ENCODE results near the gene SLC25A29.
"Not testable (repeated sequence)": the region's sequence is repeated elsewhere in the genome, so short reads cannot be mapped to it uniquely, and the experiment has no call there.

The SLC25A29 gene, protein sequence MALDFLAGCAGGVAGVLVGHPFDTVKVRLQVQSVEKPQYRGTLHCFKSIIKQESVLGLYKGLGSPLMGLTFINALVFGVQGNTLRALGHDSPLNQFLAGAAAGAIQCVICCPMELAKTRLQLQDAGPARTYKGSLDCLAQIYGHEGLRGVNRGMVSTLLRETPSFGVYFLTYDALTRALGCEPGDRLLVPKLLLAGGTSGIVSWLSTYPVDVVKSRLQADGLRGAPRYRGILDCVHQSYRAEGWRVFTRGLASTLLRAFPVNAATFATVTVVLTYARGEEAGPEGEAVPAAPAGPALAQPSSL

DNA sequence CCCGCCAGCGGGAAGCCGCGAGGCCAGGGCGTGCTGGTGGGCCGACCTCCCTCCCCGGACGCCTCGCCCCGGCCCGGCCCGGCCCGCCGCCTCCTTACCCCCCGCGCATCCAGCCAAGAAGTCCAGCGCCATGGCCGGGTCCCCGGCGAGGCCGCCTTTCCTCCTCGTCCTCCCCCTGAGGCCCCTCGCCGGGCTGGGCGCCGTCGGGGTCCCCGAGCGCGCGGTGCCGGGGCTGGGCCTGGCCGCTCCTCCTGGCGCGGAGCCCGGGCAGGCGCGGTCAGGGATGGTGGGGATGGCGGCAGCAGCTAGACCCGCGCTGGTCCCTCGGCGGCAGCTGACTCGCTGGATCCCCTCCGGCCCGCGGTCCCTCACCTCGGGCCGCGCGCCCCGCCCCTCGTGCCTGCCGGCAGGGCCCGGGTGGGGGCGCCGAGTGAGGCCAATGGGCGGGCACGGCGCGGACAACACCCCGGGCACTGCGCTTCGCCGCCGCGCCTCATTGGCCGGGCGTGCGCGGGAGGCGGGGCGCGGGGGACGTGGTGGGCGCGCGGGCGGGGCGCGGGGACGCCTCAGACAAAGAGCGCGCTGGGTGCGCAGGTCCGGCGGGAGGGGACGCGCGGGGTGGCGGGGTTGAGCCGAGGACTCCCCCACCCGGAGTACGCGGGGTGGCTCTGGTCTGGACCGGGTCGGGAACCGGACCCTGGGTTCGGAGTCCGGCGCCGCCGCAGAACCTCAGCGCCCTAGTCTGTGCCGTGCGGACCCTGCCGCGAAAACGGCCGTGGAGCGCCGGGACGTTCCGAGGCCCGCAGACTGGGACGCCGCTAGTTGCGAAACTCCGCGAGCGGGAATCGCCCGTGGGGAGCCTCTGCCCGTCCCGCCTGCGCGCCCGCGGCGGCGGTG, at the start of gene SLC25A29:
Gene SLC25A29, minus strand, starts transcription at position 344 of the 897 bp plus-strand sequence. Its CDS starts 212 bp downstream, at position 132.
- peak; percentile 76 for DNase-seq (ENCODE audit: low read depth)

DNA sequence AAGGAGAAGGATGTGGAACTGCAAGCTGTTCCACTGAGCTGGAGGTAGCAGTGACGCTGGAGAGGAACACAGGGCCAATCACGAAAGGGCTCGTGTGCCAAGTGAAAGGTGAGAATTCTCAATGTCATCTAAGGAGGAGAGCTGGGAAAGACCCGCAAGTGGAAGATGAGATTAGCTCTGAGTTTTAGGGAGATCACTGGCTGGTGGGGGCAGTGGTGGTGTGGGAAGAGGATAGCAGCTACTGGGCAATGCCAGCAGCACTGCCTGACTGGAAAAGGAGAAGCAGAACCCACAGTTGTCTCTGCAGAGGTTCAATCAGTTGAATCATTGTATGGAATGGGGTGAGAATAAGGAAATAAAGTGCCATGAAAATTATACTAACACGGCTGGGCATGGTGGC, 44.7 kb upstream of the SLC25A29 start:
- DNase-seq (ENCODE audit: low read depth) = no peak

DNA sequence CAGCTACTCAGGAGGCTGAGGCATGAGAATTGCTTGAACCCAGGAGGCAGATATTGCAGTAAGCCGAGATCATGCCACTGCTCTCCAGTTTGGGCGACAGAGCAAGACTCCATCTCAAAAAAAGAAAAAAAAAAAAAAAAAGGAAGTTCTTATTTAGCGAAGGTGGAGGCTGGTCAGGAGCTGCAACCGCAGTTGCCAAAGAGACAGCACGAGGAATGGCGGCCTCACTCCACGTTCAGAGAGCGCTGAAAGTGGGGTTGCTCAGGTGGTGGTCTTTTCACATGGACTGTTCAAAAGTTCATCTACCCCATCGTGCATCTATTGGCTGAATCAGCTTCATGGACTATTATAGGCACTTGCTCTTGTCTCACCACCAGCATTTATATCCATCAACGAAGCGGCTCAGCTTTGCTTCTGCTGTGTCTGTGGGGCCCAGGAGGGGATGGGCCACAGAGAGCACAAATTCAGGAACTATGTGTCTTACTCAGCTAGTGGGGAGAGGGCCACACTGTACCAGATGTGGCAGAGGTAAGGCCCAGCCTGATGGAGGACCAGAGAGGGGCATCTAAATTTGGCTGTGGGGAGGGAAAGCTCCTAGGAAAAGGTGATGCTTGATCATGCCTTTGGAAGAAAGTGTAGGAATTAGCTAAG, 44.2 kb upstream of the SLC25A29 start:
- DNase-seq (ENCODE audit: low read depth) = no peak

DNA sequence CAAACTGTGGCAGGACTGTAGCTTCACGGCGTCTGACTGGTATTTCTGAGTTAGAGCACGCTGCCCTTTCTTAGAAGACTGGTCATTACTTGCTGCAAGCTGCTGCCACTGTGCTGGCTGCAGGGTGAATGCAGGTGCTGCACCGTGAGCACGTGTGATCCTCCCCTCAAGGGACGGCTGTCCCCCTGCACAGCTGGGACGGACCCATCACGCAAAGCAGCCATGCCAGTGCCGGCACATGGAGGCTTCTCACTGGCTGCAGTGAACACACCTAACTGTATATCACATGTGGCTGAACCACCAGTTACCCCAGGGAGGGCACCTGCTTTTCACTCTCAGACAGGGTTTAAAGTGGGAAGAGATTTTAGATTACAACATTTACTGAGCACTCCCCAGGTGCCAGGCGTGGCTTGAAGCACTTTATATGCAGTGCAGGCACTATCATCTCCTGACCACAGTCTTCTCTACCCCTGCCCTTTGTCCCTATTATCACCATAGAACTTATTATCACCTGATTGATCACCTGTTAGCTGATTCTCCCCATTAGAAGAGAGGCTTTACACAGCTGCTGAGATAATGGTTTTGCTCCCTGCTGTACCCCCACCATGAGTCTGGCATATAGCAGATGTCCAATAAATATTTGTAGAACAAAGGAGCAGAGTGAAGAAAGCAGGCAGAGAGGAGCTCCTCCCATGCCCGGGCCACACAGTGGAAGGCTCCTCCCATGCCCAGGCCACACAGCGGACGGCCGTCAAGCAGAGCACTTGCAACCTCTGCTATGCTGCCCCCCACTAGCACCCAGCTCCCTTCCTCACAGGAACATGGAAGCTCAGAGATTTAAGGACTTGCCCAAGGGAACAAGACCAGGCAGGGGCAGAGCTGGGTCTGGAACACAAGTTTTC, 42.8 kb upstream of the SLC25A29 start:
- no peak for DNase-seq (ENCODE audit: low read depth)

DNA sequence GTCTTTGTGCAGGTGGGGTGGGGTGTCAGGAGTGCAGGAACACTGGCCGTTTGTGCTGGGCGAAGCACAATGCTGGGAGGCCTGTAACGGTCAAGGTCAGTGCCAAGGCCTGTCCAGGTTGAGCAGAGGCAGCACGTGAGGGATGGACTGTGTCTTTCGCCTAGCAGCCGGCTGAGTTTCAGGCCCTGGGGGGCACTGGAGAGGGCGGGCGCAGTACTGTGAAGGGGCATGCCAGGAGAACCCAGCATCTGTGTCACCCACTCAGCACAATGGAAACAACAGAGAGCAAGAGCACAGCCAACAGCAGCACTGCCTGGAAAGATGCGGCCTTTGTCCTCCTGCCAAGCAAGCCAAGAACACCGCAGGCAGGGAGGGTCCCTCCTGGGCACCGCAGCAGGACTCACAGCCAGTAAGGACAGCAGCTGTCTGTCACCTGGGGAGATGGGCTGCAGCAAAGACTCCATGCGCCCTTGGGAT, 42.0 kb upstream of the SLC25A29 start:
- no peak for DNase-seq (ENCODE audit: low read depth)

DNA sequence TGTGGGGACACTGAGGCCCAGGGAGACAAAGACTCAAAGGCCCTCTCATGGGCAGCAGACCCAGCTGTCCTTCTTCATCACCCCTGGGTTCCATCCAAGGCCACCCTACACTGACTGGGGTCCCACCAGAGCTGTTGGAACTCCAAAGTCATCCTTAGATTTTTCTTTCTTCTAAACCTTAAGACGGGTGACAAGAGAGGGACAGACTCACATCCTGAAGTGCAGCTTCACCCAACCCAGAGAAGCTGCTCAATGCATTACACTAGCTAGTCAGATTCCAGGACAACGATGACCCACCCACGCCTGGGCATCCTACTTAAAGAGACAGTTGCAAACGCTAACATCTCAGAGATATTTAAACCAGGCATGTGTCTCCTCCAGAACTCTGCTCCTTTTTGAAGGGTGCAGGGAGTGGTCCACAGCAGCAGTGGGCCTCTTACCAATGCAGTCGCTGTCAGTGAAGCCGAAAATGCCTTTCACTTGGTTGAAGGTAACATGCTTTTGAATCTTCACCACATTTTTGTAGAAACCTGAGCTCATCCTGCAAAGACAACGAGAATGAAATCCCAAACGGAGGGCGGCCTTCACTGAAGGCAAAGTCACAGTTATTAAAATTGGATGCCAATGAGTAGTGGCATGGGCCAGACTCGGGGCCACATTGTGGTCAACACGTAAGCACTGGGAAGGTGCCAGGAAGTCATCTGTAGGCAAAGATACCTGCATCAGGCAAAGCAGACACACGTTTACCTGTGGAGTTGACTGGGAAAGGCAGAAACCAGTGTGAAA, 40.3 kb upstream of the SLC25A29 start:
- no peak for DNase-seq (ENCODE audit: low read depth)

DNA sequence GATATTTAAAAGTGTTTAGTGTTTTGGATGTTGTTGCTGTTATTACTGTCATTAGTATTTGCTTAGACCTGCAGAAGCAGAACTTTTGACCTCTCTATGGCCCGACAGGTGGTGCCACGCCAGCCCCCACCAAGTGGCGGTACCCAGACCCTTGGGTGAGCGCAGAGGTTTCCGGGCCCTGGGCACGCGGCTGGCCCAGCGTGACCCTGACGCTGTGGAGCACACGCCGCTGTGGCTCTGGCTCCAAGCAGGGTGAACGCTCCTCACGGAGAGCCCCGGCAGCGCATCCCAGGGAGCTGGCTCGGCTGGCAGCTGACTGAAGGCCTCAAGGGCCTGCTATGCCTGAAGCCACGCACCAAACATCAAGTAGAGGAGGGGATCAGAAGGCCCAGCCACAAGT, 39.5 kb upstream of the SLC25A29 start:
- no peak for DNase-seq (ENCODE audit: low read depth)

DNA sequence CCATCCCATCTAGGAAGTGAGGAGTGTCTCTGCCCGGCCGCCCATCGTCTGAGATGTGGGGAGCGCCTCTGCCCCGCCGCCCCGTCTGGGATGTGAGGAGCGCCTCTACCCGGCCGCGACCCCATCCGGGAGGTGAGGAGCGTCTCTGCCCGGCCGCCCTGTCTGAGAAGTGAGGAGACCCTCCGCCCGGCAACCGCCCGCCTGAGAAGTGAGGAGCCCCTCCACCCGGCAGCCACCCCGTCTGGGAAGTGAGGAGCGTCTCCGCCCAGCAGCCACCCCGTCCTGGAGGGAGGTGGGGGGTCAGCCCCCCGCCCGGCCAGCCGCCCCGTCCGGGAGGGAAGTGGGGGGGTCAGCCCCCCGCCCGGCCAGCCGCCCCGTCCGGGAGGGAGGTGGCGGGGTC, 38.4 kb upstream of the SLC25A29 start:
- DNase-seq (ENCODE audit: low read depth) = not testable (repeated sequence)

DNA sequence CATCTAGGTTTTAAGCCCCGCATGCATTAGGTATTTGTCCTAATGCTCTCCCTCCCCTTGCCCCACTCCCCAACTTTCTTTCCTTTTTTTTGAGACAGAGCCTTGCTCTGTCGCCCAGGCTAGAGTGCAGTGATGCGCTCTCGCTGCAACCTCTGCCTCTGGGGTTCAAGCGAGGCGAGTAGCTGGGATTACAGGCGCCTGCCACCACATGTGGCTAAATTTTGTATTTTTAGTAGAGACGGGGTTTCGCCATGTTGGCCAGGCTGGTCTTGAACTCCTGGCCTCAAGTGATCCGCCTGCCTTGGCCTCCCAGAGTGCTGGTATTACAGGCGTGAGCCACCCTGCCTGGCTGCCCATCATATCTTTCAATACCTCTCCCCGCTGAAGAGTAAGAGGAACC, 36.6 kb upstream of the SLC25A29 start:
- DNase-seq (ENCODE audit: low read depth) = not testable (repeated sequence)

DNA sequence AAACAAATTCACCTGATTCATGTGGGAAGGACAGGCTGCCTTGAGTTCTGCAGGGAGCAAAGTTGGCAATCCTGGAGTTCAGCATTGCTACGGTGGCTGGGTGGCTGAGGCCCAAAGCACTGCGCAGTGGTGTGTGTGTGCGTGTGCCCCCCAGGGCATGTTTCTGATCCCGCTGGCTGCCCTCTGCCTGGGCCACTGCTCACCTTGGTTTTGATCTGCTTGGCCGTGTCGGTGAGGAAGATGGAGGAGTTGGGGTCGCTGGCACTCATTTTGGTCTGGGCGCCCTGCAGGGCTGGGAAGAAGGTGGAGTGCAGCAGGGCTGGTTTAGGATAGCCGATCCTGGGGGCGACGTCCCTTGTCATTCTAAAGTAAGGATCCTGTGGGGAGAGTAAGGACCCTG, 36.0 kb upstream of the SLC25A29 start:
- DNase-seq (ENCODE audit: low read depth) = no peak

DNA sequence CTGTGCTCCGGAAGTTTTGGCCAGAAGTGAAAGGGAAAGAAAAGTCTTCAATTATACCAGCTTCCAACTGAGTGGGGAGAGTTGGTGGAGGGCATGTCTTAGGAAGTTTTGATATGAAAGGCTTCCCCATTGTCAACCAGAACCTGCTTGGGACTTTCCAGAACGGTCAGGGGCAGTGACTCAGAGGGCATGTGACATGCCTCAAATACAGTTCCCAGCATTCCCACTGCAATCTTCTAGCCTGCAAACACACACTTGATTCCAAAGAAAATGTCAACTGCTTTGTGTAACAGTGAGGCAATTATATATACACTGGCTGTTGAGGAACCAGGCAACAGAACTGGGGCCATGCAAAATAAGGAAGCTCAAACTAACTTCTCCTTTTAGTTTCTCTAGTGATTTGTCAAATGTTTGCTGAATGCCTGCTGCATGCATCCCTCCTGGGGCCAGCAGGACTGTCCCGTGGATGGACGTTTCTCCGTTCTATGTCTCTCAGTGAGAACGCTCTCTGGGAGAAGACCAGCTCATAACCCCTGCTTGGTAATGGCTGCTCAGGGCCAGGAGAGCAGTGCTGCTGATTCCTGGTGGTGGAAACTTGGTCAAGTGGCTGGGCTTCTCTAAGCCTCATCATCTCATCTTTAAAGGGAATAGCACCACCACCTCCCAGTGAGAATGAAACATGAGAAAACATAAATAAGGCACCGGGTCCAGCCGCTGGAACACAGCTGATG, 35.2 kb upstream of the SLC25A29 start:
- no peak for DNase-seq (ENCODE audit: low read depth)

DNA sequence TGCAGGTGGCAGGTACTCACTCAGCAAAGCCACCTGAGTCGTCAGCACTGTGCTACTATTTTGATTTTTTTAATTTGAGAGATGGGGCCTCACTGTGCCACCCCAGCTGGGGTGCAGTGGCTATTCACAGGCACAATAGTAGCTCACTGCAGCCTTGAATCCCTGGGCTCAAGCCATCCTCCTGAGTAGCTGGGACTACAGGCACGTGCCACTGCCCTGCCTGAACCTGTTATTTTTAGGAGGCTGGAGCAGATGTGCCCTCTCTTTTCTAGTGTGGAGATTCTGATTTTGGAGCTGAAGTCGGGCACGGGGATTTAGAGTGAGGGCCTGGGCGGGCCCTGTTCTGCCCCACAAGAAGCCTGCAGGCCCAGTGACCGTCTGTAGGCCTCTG, 34.2 kb upstream of the SLC25A29 start:
- DNase-seq (ENCODE audit: low read depth) = no peak

DNA sequence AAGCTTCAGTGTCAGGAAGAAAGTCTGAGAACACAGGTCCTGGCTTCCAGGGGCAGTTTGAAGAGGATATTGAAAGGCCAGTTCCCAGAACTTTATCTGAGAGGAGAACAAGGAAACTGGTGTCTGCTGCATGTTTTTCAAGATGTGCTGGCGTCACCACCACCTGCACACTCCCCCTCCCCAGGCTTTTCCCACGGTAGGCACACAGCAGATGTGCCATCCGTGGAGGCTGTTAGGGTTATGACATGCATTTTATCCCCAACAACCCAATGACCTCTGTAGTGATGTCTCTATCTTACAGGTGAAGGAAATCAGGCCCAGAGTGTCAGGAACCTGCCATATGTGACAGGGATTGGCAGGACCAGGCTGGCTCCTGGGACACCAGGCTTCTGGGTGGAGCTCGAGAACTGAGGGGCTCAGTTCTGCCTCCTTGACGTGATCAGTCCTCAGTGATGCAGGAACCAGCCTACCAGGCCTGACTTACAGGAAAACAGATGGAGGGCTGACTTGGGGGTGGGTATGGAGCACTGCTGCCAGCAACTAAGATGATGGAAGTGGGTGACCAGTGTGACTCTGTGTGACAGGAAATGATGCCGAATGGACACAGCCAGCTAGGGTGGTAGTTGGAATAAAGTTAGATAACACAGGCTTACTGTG, 33.6 kb upstream of the SLC25A29 start:
- DNase-seq (ENCODE audit: low read depth) = no peak

DNA sequence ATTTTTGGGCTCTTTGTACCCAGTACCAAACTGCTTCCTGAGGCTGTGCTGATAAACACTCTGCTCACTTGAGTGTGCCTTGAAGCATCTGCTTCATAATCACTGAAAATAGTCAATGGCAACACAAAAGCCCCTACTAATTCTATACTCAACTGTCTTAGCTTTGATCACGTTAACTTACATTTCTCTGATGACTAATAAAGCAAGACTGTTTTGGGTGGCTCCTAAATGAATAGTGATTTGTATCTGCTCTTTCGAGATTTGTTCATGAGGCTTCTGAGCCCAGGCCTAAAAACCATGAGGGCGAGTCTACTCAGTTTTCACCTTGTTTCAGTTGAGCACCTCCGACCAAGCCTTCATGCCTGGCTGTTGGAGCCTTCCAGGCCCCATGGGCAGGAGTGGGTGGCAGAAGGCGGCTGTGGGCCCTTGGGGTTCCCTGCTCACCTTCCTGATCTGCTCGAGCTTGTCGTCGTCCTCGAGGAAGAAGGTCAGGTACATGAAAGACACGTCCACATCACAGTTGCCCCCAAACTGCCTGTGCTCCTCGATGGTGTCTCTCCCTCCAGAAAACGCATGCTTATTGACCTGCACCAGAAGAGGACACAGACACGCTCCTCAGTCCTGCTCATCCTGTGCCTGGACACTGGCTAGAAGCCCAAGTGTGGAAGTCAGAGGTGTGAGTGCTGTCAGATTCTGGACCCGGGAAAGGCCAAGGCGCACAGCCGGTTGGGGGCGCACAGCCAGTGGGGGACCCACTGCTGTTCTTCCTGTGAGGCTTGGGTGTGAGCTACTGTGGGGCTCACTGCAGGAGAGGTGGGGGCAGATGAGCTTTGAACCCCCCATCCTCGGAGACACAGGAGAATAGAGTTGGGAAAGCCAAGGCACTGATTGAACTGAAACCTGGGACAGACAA, 30.6 kb upstream of the SLC25A29 start:
- DNase-seq (ENCODE audit: low read depth) = no peak

DNA sequence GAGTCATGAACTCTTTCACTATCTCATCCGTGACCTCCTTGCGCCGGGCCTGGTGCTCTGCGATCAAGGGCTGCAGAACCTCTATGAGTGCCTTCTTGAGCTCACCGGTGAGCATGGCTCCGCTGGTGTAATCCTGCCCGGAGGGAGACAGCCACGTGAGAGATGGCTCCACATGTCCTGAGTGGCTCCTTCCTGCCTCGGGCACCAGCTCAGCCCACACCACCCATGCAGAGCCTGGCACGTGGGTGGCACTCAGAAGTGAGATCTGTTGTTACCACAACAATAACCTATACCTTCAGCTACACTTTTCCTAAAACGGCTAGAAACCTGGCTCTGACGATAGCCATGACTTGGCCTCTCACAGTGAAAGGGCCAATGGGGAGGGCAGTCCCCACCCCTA, 28.7 kb upstream of the SLC25A29 start:
- DNase-seq (ENCODE audit: low read depth) = no peak

DNA sequence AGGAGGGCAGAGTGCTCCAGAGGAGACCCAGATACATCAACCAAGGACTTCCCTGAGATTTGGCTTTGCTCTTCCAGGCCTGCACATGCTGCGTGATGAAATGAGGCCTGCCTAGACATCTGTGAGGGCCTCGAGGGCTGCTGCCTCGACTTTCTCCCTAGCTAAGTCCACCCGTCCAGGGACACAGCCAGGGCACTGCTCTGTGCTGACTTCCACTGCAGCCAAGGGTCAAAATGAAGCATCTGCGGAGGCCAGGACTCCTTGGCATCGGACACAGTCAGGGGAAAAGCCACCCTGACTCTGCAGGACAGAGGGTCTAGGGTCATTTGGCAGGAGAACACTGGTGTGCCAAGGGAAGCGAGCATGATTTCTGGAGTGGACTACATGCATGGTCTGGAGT, 27.6 kb upstream of the SLC25A29 start:
- DNase-seq (ENCODE audit: low read depth) = no peak

DNA sequence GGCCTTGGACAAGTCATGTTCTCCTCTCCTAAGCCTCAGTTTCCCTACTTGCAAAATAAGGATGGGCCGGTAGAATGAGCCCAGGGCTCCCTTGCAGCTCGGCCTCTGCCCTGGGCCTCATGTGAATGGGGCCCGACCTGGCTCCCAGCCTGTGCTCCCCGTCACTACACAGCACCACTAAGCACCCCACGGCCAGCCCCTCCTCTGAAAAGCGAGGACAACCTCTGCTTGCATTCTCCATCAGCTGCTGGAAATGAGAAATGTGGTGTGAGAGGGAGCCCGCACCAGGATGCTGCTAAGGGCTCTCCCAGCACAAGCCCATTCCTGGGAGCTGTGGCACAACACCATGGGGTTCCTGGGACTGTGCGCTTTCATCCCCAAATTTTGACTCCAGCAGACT, 27.1 kb upstream of the SLC25A29 start:
- DNase-seq (ENCODE audit: low read depth) = no peak

DNA sequence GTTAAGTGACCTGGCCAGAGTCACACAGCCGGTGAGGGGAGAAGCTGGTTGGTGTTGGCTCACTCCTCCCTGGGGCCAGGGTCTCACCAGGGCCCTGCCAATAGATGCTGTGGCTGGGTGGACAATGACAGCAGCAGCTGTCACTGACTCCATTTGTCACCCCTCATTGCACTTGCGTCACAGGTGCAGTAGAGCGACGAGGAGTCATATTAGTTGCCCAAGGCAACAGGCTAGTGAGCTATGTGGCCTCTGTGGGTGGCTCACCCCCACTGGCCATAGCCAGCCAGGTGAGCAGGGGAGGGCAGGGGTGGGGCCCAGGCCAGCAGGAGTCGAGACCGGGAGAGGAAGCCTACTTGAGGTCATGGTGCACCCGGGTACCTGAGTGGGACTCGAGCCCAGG, 26.6 kb upstream of the SLC25A29 start:
- DNase-seq (ENCODE audit: low read depth) = no peak
